Brain microvascular endothelial cell (primary cell): Measurements from ENCODE around the gene ZNF20.
A peak's percentile ranks its signal among the peaks of the same experiment; 100 is the strongest.

Experiments used
- DNase-seq: peaks from one replicate; pipeline ENCODE4 v3.0.0-alpha.2; 2020
- H3K27ac ChIP-seq: fragments of 250-450 bp; sonication (Bioruptor Pico); 2 replicates; pipeline ENCODE4 v1.5.1; 2020; ENCODE audit warnings: mild to moderate bottlenecking, moderate library complexity
- H3K27me3 ChIP-seq: fragments of 250-450 bp; sonication (Bioruptor Pico); replicated peaks from 2 replicates; pipeline ENCODE4 v1.5.1; 2020; ENCODE audit warnings: mild to moderate bottlenecking
- H3K36me3 ChIP-seq: fragments of 250-450 bp; sonication (Bioruptor Pico); replicated peaks from 2 replicates; pipeline ENCODE4 v1.5.1; 2020; ENCODE audit warnings: mild to moderate bottlenecking
- H3K4me3 ChIP-seq: 2 replicates; pipeline ENCODE4 v1.5.1; 2011; ENCODE audit warnings: low read depth, mild to moderate bottlenecking, control low read depth, low read length, moderate library complexity
- in situ Hi-C: cut with HindIII; loops from 2 replicates; pipeline ENCODE4 v1.10.0; 2017; ENCODE audit warnings: low sequenced_read_pairs, low pct_ligation_motif_present
- TF ChIP-seq, protein P1 (sequence below): IDR thresholded peaks from 2 replicates; pipeline ENCODE4 v1.5.1; 2011; ENCODE audit warnings: low read depth, mild to moderate bottlenecking, moderate library complexity, low read length, control low read depth, inconsistent platforms; ENCODE audit errors: missing control alignments

ZNF20 gene

DNA sequence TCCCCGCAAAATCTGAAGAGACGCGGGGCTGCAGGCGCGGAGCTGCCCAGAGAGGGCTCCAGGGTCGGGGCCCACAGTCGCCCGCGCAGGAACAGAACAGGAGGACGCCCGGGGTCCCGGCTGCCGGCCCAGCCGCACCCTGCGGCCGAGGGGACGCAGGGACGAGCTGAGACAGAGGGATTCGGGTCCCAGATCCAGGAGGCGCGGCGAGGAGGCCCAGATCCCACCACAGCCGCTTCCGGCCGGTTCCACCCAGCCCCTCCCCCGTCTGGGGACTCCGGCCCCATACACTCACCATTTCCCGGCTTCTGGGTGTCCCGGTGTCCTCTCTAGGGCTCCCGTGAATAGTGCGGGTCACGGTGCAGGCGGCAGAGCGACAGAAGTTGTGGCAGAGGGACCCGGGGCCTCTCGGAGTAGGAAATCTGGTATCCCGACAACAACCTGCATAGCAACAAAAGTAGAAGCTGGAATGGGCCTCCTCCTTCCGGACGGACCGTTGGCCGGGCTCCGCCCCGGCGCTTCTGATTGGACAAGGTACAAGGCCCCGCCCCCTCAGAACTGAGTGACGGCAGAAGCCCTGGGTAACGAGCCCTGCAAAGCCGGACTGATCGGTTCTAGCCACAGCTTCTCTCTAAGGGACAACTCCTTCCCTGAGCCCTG, at the start of gene ZNF20:
ZNF20 (minus strand) TSS at position 466 of the 660 bp plus-strand sequence; CDS start at position 298, 168 bp downstream.
- in situ Hi-C loops, result no loop called here

DNA sequence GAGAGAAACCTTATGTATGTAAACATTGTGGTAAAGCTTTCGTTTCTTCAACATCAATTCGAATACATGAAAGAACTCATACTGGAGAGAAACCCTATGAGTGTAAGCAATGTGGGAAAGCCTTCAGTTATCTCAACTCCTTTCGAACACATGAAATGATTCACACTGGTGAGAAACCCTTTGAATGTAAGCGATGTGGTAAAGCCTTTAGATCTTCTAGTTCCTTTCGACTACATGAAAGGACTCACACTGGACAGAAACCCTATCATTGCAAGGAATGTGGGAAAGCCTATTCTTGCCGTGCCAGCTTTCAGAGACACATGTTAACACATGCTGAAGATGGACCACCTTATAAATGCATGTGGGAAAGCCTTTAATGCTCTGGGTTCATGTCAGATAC, 47.5 kb upstream of the ZNF20 start:
- no peaks in the 10 kb centered on the region for H3K27me3 ChIP-seq
- in situ Hi-C loops, result no loop called here

More for the DNA sequence above, at the start of gene ZNF20:
- TF ChIP-seq, protein P1, sequence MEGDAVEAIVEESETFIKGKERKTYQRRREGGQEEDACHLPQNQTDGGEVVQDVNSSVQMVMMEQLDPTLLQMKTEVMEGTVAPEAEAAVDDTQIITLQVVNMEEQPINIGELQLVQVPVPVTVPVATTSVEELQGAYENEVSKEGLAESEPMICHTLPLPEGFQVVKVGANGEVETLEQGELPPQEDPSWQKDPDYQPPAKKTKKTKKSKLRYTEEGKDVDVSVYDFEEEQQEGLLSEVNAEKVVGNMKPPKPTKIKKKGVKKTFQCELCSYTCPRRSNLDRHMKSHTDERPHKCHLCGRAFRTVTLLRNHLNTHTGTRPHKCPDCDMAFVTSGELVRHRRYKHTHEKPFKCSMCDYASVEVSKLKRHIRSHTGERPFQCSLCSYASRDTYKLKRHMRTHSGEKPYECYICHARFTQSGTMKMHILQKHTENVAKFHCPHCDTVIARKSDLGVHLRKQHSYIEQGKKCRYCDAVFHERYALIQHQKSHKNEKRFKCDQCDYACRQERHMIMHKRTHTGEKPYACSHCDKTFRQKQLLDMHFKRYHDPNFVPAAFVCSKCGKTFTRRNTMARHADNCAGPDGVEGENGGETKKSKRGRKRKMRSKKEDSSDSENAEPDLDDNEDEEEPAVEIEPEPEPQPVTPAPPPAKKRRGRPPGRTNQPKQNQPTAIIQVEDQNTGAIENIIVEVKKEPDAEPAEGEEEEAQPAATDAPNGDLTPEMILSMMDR, result no peak
- peak within 1 kb of the TSS; percentile 79 for H3K4me3 ChIP-seq
- no peaks in the 10 kb centered on the region for H3K27me3 ChIP-seq
- DNase-seq, result peak; percentile 95
- peaks cover 13% of the 10 kb centered on the region for H3K36me3 ChIP-seq
- H3K27ac ChIP-seq, result peak within 1 kb of the TSS; percentile 63

DNA sequence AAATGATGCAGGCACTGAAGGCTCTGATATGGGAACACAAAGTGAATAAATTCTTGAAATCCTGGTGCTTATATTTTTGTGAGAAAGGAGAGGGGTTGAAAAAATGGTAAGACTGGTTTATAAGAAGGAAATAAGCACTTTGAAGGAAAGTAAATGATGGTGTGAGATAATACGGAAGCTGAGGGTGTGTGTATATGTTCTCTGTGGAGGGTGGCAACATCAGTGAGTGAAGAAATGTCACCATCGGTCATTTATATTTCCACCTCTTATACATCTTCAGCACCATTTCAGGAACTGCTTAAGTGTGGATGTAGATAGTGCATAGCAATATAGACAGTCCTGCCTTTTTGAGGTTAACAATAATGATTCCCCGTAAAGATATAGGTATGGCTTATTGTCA, 40.2 kb upstream of the ZNF20 start:
- peaks cover 3% of the 10 kb centered on the region for H3K36me3 ChIP-seq
- no peak overlapping the region for H3K4me3 ChIP-seq
- H3K27me3 ChIP-seq, result no peaks in the 10 kb centered on the region
- no peak overlapping the region for H3K27ac ChIP-seq
- TF ChIP-seq, protein P1, result no peak
- no peak for DNase-seq
- in situ Hi-C loops, result no loop called here

More for the DNA sequence above, 47.5 kb upstream of the ZNF20 start:
- Histone ChIP-seq H3K4me3 (no peak overlapping the region), H3K36me3 (peaks cover 36% of the 10 kb centered on the region), H3K27ac (no peak overlapping the region)
- TF ChIP-seq, protein P1, result no peak
- no peak for DNase-seq

DNA sequence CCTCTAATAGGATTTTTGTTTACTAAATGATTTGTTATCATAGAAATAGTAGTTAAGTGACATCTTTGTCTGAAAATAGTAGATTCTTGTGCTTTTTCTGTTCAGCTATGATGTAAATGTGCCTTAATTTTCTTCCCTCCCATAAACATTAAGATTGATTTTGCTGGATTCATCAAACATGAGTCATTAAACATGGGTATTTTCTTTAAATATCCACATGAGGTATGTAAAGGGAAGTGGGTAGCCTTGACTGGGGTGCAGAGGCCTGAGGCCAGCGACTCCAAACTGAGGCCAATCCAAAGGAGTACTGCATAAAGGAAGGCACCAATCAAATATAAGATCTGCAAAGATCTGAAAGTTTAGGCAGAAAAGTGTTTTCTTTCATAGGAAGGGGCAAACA, 26.5 kb upstream of the ZNF20 start:
- TF ChIP-seq, protein P1, result no peak
- no peak overlapping the region for H3K27ac ChIP-seq
- in situ Hi-C loops, result no loop called here
- no peak for DNase-seq
- peaks cover 3% of the 10 kb centered on the region for H3K36me3 ChIP-seq
- H3K27me3 ChIP-seq, result no peaks in the 10 kb centered on the region
- no peak overlapping the region for H3K4me3 ChIP-seq

DNA sequence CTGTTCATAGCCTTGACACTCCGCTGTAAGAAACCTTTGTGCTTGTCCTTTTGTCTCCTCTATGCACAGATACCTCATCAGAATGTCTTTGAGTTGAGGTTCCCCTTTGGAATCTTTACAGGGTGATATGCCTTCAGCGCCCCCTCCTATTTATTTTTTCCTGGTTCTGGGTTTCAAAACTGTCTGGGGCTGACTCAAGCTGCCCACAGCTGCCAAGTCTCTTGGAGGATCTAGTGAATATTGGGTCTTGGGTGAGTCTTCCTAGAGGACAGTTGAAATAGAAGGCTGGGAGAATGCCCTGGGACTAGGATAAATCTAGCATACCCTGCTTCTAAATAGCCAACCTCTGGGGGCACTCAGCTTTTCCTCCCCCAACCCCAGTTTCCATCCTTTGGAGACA, 23.7 kb upstream of the ZNF20 start:
- TF ChIP-seq, protein P1, result no peak
- Histone ChIP-seq H3K36me3 (peaks cover 3% of the 10 kb centered on the region), H3K27ac (peak overlapping the region; percentile 95), H3K27me3 (no peaks in the 10 kb centered on the region), H3K4me3 (peak overlapping the region; percentile 92)
- in situ Hi-C loops, result no loop called here
- DNase-seq, result no peak
